ENCODE measurements around the gene RIOX2. TPM values are rescaled to one million over a fixed set of nuclear protein-coding genes. Genes with fewer than 3 reads are reported as not detected.

The RIOX2 gene
- polyA plus RNA-seq, 1 donor from 2014 or later = 0.48 TPM

- no peak overlapping the region for H3K27ac ChIP-seq (ENCODE audit: low read length)
- H3K4me2 ChIP-seq (ENCODE audit: low read length) = no peak overlapping the region
- no peaks in the 10 kb centered on the region for H4K20me1 ChIP-seq (ENCODE audit: insufficient read depth)
- no peaks in the 10 kb centered on the region for H3K27me3 ChIP-seq (ENCODE audit: insufficient read depth, low read depth, low read length)
- no peak overlapping the region for H3K9ac ChIP-seq (ENCODE audit: low read length)
- H3K9me3 ChIP-seq (ENCODE audit: low read length) = no peaks in the 10 kb centered on the region
- no peak for TF ChIP-seq EP300 (conservative IDR thresholded peaks at IDR 0.05; ENCODE audit: poor library complexity, severe bottlenecking)
- TF ChIP-seq RAD21 (conservative IDR thresholded peaks at IDR 0.05) = no peak
- TF ChIP-seq TAF1 (IDR thresholded peaks at IDR 0.05; ENCODE audit: low read depth) = no peak
- no peak for TF ChIP-seq EZH2 (IDR thresholded peaks at IDR 0.05; ENCODE audit: borderline replicate concordance, insufficient read depth, low read length, poor library complexity, severe bottlenecking)
- TF ChIP-seq, protein P1, sequence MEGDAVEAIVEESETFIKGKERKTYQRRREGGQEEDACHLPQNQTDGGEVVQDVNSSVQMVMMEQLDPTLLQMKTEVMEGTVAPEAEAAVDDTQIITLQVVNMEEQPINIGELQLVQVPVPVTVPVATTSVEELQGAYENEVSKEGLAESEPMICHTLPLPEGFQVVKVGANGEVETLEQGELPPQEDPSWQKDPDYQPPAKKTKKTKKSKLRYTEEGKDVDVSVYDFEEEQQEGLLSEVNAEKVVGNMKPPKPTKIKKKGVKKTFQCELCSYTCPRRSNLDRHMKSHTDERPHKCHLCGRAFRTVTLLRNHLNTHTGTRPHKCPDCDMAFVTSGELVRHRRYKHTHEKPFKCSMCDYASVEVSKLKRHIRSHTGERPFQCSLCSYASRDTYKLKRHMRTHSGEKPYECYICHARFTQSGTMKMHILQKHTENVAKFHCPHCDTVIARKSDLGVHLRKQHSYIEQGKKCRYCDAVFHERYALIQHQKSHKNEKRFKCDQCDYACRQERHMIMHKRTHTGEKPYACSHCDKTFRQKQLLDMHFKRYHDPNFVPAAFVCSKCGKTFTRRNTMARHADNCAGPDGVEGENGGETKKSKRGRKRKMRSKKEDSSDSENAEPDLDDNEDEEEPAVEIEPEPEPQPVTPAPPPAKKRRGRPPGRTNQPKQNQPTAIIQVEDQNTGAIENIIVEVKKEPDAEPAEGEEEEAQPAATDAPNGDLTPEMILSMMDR (IDR thresholded peaks at IDR 0.05; ENCODE audit: poor library complexity, severe bottlenecking) = no peak
- no peak for TF ChIP-seq REST (IDR thresholded peaks at IDR 0.05; ENCODE audit: borderline replicate concordance)
- TF ChIP-seq POLR2AphosphoS5 (IDR thresholded peaks at IDR 0.05) = no peak
- TF ChIP-seq MXI1 (conservative IDR thresholded peaks at IDR 0.05; ENCODE audit: poor library complexity, severe bottlenecking) = no peak
- no peak for TF ChIP-seq SMC3 (conservative IDR thresholded peaks at IDR 0.05; ENCODE audit: poor library complexity)
- H3K4me3 ChIP-seq (ENCODE audit: low read length) = no peak overlapping the region
- no peak overlapping the region for H2AFZ ChIP-seq (ENCODE audit: low read depth, low read length)
- no peaks in the 10 kb centered on the region for H3K9me2 ChIP-seq (ENCODE audit: insufficient read depth, low read length)
- no peaks in the 10 kb centered on the region for H3F3A ChIP-seq (ENCODE audit: insufficient read depth, low read length, poor library complexity, severe bottlenecking)
- H3K79me2 ChIP-seq (replicated peaks; ENCODE audit: insufficient read depth, low read length) = no peaks in the 10 kb centered on the region
- no peaks in the 10 kb centered on the region for H3K36me3 ChIP-seq (ENCODE audit: insufficient read depth, low read length)
Observed at GRCh38 chr3:98003306-98003969, 31.2 kb upstream of the RIOX2 start.

GRCh38 chr3:98002717-98003116, 30.5 kb upstream of the RIOX2 start:
- no peak for TF ChIP-seq SMC3 (conservative IDR thresholded peaks at IDR 0.05; ENCODE audit: poor library complexity)
- TF ChIP-seq TAF1 (IDR thresholded peaks at IDR 0.05; ENCODE audit: low read depth) = no peak
- no peak for TF ChIP-seq POLR2AphosphoS5 (IDR thresholded peaks at IDR 0.05)
- no peak for TF ChIP-seq REST (IDR thresholded peaks at IDR 0.05; ENCODE audit: borderline replicate concordance)
- TF ChIP-seq EZH2 (IDR thresholded peaks at IDR 0.05; ENCODE audit: borderline replicate concordance, insufficient read depth, low read length, poor library complexity, severe bottlenecking) = no peak
- no peak for TF ChIP-seq MXI1 (conservative IDR thresholded peaks at IDR 0.05; ENCODE audit: poor library complexity, severe bottlenecking)
- no peak for TF ChIP-seq EP300 (conservative IDR thresholded peaks at IDR 0.05; ENCODE audit: poor library complexity, severe bottlenecking)
- no peak for TF ChIP-seq RAD21 (conservative IDR thresholded peaks at IDR 0.05)
- TF ChIP-seq, protein P1 (IDR thresholded peaks at IDR 0.05; ENCODE audit: poor library complexity, severe bottlenecking) = no peak
- H3K4me2 ChIP-seq (ENCODE audit: low read length) = no peak overlapping the region
- H2AFZ ChIP-seq (ENCODE audit: low read depth, low read length) = no peak overlapping the region
- H3K9me3 ChIP-seq (ENCODE audit: low read length) = no peaks in the 10 kb centered on the region
- H3K9ac ChIP-seq (ENCODE audit: low read length) = no peak overlapping the region
- H3K27ac ChIP-seq (ENCODE audit: low read length) = no peak overlapping the region
- H3K4me3 ChIP-seq (ENCODE audit: low read length) = no peak overlapping the region
- H3K27me3 ChIP-seq (ENCODE audit: insufficient read depth, low read depth, low read length) = no peaks in the 10 kb centered on the region
- no peaks in the 10 kb centered on the region for H3K9me2 ChIP-seq (ENCODE audit: insufficient read depth, low read length)
- H4K20me1 ChIP-seq (ENCODE audit: insufficient read depth) = no peaks in the 10 kb centered on the region
- H3K36me3 ChIP-seq (ENCODE audit: insufficient read depth, low read length) = no peaks in the 10 kb centered on the region
- H3F3A ChIP-seq (ENCODE audit: insufficient read depth, low read length, poor library complexity, severe bottlenecking) = no peaks in the 10 kb centered on the region
- H3K79me2 ChIP-seq (replicated peaks; ENCODE audit: insufficient read depth, low read length) = no peaks in the 10 kb centered on the region

Data from neural cell (in vitro differentiated cells).